Spleen (tissue), 7 donors: ENCODE data around the gene GATA3.

ENCODE experiments used
- CTCF ChIP-seq, 11 experiments: fragments of 200-600 bp in 7 of 11; fragments of 450-650 bp in 4 of 11; sonication (generic) in 4 of 11; IDR thresholded peaks in 8 of 11; conservative IDR thresholded peaks in 3 of 11; 1 replicate in 7 of 11; 2 replicates in 4 of 11; pipeline versions ENCODE4 v1.4.0 to v1.8.0; 2016 to 2021; ENCODE audit warnings: antibody characterized with exemption in 11 of 11, inconsistent platforms in 4 of 11, mild to moderate bottlenecking in 1 of 11
- POLR2A ChIP-seq, 3 donors: fragments of 450-650 bp; IDR thresholded peaks; one replicate each; pipeline ENCODE4 v1.5.1; 2017; ENCODE audit warnings: antibody characterized with exemption in 3 of 3, mild to moderate bottlenecking in 1 of 3
- donor health status: DM: no; HTN: no; CAD: no; lungs with moderate emphysema.
- donor health status: DM: no; HTN: no; CAD: no.
- donor health status: DM: no; HTN: no; CAD: no.

- TF ChIP-seq CTCF (IDR thresholded peaks at IDR 0.05 in 8 of 11, conservative IDR thresholded peaks at IDR 0.05 in 3 of 11) (no peak), POLR2A (IDR thresholded peaks at IDR 0.05) (no peak)
Measured at GRCh38 chr10:8071666-8072065, 17.2 kb downstream of the GATA3 start.
